Mammary epithelial cell (primary cell): Measurements from ENCODE around the gene SMTNL2.

ENCODE experiments used
- CTCF ChIP-seq, 2 donors: IDR thresholded peaks in 1 of 2; conservative IDR thresholded peaks in 1 of 2; 2 replicates each; pipeline ENCODE4 v1.5.1; 2011 to 2012; ENCODE audit warnings: inconsistent platforms in 2 of 2, low read length in 2 of 2, mild to moderate bottlenecking in 2 of 2, control low read depth in 1 of 2, low read depth in 1 of 2; ENCODE audit not compliant: insufficient read depth in 1 of 2; ENCODE audit errors: extremely low read depth in 1 of 2
- EZH2 ChIP-seq: IDR thresholded peaks from 2 replicates; pipeline ENCODE4 v1.6.1; 2012; ENCODE audit warnings: low read length, inconsistent platforms, borderline replicate concordance

- TF ChIP-seq CTCF (conservative IDR thresholded peaks at IDR 0.05 in 1 of 2, IDR thresholded peaks at IDR 0.05 in 1 of 2; ENCODE audit: extremely low read depth in 1 of 2, insufficient read depth in 1 of 2, low read depth in 1 of 2, low read length in 2 of 2) (peak in 1 of 2 donors; percentile 1), EZH2 (no peak)
Observed at GRCh38 chr17:4560837-4561256, 23.5 kb upstream of the SMTNL2 start.
